ENCODE data around the gene PLCD3. TPM values are rescaled to one million over a fixed set of nuclear protein-coding genes. Genes with fewer than 3 reads are reported as not detected.

PLCD3 gene
- total and polyA plus RNA-seq, 2 of the 13 experiments (the other 11 are each of a cell fraction or from before 2014, with no cell fraction given) = 11.3 to 39.1 TPM

GRCh38 chr17:45164734-45165269 lies 32.5 kb upstream of the PLCD3 start (continued):
- peak; percentile 66 for TF ChIP-seq RBM22 (optimal IDR thresholded peaks at IDR 0.05; ENCODE audit: low read length)
- no peak for TF ChIP-seq ZMYM2 (CRISPR knock-in tag; IDR thresholded peaks at IDR 0.05)
- TF ChIP-seq SRSF9 (IDR thresholded peaks at IDR 0.05; ENCODE audit: borderline replicate concordance, insufficient read depth, low read depth, low read length, poor library complexity, severe bottlenecking) = no peak
- TF ChIP-seq ZNF124 (CRISPR knock-in tag; IDR thresholded peaks at IDR 0.05) = no peak
- no peak for TF ChIP-seq NFATC3 (CRISPR knock-in tag; IDR thresholded peaks at IDR 0.05)
- TF ChIP-seq AGO2 (optimal IDR thresholded peaks at IDR 0.05; ENCODE audit: low read depth, low read length) = peak; percentile 67
- peak in 1 of 2 experiments; percentile 55; a peak in 3 of 4 replicates for TF ChIP-seq POLR2A (IDR thresholded peaks at IDR 0.05; ENCODE audit: insufficient read depth in 1 of 2, low read depth in 2 of 2, low read length in 2 of 2)
- 0 out of 2 replicates have a peak, but pooled peaks have one; percentile 57 for TF ChIP-seq ZNF646 (CRISPR knock-in tag; IDR thresholded peaks at IDR 0.05)
- TF ChIP-seq PAF1 (CRISPR knock-in tag; IDR thresholded peaks at IDR 0.05) = no peak
- peak; percentile 67 for TF ChIP-seq RBFOX2 (IDR thresholded peaks at IDR 0.05; ENCODE audit: low read depth, low read length)
- no peak for TF ChIP-seq KAT8 (CRISPR knock-in tag; IDR thresholded peaks at IDR 0.05)
- 0 out of 2 replicates have a peak, but pooled peaks have one; percentile 48 for TF ChIP-seq SAFB2 (CRISPR knock-in tag; IDR thresholded peaks at IDR 0.05; ENCODE audit: borderline replicate concordance, low read depth)
- peak; percentile 26; the same call in 1 of the 2 replicates for TF ChIP-seq ZNF687 (CRISPR knock-in tag; IDR thresholded peaks at IDR 0.05)
- 0 out of 2 replicates have a peak, but pooled peaks have one; percentile 16 for TF ChIP-seq RXRA (CRISPR knock-in tag; IDR thresholded peaks at IDR 0.05)
- TF ChIP-seq ZNF557 (CRISPR knock-in tag; IDR thresholded peaks at IDR 0.05) = no peak
- no peak for TF ChIP-seq ZNF430 (CRISPR knock-in tag; IDR thresholded peaks at IDR 0.05)
- no peak for TF ChIP-seq PHF21A (CRISPR knock-in tag; IDR thresholded peaks at IDR 0.05)
- no peak for TF ChIP-seq ATRX (CRISPR knock-in tag; IDR thresholded peaks at IDR 0.05; ENCODE audit: borderline replicate concordance)
- TF ChIP-seq ZNF136 (CRISPR knock-in tag; IDR thresholded peaks at IDR 0.05; ENCODE audit: low read depth) = no peak
- TF ChIP-seq ATF4 (CRISPR knock-in tag; IDR thresholded peaks at IDR 0.05) = no peak
